ENCODE data around the gene RNF215.
"Not testable (repeated sequence)": the region's sequence is repeated elsewhere in the genome, so short reads cannot be mapped to it uniquely, and the experiment has no call there.

RNF215 gene

DNA sequence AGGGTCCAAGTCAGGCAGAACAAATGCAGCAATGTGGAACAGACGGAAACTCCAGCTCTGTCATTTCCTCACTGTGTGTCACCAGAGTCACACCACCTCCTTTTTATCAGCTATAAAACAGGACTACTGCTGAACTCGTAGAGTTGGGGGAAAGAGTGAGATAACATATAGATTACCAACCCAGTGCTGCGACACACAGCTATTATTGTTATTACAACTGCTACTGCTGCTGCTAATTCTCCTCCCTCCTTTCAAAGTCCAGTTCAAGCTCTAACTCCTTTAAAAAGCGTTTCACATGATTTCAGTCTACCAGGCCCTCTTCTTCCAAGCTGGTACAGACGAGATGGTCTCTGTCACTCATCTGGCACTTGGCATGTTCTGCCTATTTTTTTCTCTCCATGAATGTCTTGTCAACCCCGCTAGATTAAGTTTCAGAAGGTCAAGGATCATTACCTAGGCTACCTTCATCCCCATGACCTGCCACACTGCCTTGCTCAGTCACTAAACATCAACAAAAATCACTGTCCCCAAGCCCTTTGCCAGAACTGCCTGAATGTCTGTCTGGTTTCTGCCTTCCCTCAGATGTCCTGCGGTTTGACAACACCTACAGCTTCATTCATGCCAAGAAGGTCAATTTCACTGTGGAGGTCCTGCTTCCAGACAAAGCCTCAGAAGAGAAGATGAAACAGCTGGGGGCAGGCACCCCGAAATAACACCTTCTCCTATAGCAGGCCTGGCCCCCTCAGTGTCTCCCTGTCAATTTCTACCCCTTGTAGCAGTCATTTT is 34.7 kb upstream of the RNF215 start:
- no peak for DNase-seq (ENCODE audit: low read depth in 1 of 2, low spot score in 1 of 2)

GRCh38 chr22:30420347-30421125 is 33.3 kb upstream of the RNF215 start:
- DNase-seq (ENCODE audit: low read depth in 1 of 2, low spot score in 1 of 2) = no peak

GRCh38 chr22:30416837-30417236 is 29.6 kb upstream of the RNF215 start:
- no peak for DNase-seq (ENCODE audit: low read depth in 1 of 2, low spot score in 1 of 2)

- no peak for DNase-seq (ENCODE audit: low read depth in 1 of 2, low spot score in 1 of 2)
These were observed 29.2 kb upstream of the RNF215 start for GRCh38 chr22:30416403-30416802.

- no peak for DNase-seq (ENCODE audit: low read depth in 1 of 2, low spot score in 1 of 2)
These were observed 27.4 kb upstream of the RNF215 start for GRCh38 chr22:30414525-30415047.

- DNase-seq (ENCODE audit: low read depth in 1 of 2, low spot score in 1 of 2) = no peak
These were observed 26.7 kb upstream of the RNF215 start for GRCh38 chr22:30413745-30414524.

GRCh38 chr22:30413001-30413400 is 25.8 kb upstream of the RNF215 start:
- no peak for DNase-seq (ENCODE audit: low read depth in 1 of 2, low spot score in 1 of 2)

DNA sequence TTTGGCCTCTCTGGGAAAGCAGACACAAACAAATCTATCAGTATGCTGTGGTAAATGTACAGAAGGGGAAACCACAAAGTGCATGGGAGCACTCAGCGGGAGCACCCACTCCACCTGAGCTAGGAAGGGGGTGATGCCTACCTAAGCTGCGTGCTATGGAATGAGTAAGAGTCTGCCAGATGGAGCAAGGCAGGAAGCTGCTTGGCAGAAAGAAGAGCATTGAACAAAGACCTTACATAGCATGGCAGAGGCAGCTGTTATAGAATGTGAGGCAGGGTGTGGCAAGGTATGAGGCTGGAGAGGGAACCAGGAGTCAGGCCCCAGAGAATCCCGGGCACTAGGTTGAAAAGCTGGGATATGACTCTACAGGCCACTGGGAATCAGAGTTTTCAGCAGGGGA is 24.6 kb upstream of the RNF215 start:
- no peak for DNase-seq (ENCODE audit: low read depth in 1 of 2, low spot score in 1 of 2)

- no peak for DNase-seq (ENCODE audit: low read depth in 1 of 2, low spot score in 1 of 2)
These were observed 21.3 kb upstream of the RNF215 start for GRCh38 chr22:30408388-30409102.

- DNase-seq (ENCODE audit: low read depth in 1 of 2, low spot score in 1 of 2) = no peak
These were observed 19.2 kb upstream of the RNF215 start for GRCh38 chr22:30406400-30406799.

- DNase-seq (ENCODE audit: low read depth in 1 of 2, low spot score in 1 of 2) = no peak
These were observed 18.5 kb upstream of the RNF215 start for GRCh38 chr22:30405731-30406130.

DNA sequence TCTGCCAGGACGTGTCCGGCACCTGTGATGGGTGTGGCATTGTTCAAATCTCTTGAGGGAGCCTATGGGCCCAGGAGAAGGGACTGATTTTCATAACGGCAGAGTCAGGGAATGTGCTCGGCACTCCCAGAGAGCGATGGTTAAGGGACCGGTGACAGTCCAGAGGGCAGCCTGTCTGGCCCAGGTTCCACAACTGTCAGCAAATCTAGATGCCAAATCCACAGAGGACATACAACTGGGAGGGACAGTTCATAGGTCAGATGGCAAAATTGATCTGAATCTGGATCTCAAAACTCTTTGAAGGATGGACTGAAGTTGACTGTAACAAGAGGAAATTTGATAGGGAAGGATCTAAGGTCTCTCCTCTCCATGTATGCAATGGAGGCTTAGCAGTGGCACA is 17.1 kb upstream of the RNF215 start:
- DNase-seq (ENCODE audit: low read depth in 1 of 2, low spot score in 1 of 2) = no peak

DNA sequence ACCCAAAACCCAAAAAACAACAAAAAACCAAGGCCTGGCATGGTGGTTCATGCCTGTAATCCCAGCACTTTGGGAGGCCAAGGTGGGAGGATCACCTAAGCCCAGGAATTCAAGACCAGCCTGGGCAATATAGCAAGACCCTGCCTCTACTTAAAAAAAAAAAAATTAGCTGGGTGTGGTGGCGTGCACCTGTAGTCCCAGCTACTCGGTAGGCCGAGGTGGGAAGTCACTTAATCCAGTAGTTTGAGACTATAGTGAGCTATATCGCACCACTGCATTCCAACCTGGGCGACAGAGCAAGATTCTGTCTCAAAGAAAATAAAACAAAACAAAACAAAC is 15.5 kb upstream of the RNF215 start:
- DNase-seq (ENCODE audit: low read depth in 1 of 2, low spot score in 1 of 2) = not testable (repeated sequence)

- DNase-seq (ENCODE audit: low read depth in 1 of 2, low spot score in 1 of 2) = no peak
These were observed 15.0 kb upstream of the RNF215 start for GRCh38 chr22:30402028-30402765.

DNA sequence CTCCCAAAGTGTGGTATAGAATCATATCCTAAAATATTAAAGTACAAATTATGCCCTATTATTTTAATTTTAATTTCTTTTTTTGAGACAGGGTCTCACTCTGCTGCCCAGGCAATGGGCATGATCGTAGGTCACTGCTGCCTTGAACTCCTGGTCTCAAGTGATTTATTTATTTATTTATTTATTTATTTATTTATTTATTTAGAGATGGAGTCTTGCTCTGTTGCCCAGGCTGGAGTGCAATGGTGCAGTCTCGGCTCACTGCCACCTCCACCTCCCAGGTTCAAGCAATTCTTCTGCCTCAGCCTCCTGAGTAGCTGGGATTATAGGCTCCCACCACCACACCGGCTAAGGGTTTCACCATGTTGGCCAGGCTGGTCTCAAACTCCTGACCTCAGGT is 13.8 kb upstream of the RNF215 start:
- not testable (repeated sequence) for DNase-seq (ENCODE audit: low read depth in 1 of 2, low spot score in 1 of 2)

- DNase-seq (ENCODE audit: low read depth in 1 of 2, low spot score in 1 of 2) = no peak
These were observed 12.9 kb upstream of the RNF215 start for GRCh38 chr22:30400159-30400558.

DNA sequence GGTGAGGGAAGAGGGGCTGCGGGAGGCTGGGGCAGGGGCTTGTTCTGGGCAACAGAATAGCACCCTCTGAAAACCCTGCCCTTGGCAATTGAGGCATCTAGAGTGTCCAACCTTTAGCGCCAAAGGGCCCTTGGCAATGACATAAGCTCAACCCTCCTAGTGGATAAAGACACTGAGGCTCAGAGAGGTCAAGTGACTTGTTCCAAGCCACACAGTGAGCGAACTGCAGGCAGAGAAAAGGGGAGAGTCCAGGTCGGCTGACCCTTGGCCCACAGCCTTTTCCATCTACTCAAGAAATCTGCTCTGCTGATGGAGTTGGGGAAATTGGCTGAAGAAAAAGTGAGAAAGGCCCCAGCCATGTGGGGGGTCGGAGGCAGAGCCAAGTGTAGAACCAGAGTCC is 12.5 kb upstream of the RNF215 start:
- no peak for DNase-seq (ENCODE audit: low read depth in 1 of 2, low spot score in 1 of 2)

DNA sequence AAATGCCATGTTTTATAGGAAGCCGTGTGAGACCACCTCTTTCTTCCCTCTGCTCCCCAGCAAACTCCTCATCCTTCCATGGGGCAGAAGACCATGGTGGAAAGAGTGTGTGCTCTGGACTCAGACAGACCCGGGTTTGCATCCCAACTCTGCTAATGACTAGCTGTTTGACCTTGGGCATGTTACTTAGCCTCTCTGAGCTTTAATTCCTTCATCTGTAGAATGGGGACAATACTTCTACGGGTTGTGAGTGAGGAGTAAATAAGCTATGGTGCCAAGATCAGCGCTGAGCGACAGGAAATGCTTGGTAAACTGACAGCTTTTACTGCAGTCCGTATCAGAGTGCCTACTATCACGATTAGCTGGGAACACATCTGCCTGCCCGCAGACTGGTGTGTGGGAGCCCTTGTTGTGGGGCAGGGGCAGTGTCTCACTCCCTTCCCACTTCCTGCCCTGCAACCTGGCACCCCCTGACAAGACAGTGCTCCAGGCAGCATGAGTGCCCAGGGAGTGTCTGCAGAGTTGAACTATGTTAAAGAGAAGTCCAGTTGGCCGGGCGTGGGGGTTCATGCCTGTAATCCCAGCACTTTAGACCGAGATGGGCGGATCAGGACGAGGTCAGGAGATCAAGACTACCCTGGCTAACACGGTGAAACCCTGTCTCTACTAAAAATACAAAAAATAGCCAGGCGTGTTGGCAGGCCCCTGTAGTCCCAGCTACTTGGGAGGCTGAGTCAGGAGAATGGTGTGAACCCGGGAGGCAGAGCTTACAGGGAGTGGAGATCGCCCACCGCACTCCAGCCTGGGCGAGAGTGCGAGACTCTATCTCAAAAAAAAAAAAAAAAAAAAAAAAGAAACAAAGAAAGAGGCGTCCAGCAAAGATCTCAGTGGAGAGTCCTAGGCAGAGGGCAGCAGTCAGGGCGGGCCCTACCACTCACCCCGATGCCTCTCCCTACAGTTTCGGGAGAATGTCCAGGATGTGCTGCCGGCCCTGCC is 11.8 kb upstream of the RNF215 start:
- DNase-seq (ENCODE audit: low read depth in 1 of 2, low spot score in 1 of 2) = no peak
